PFSK-1 (cell line): ENCODE results near the gene GPR137B.

Source experiments
- FOXP2 ChIP-seq: optimal IDR thresholded peaks from 2 replicates; pipeline ENCODE3; 2011; ENCODE audit warnings: borderline replicate concordance, control low read depth, inconsistent platforms; ENCODE audit not compliant: insufficient read depth; ENCODE audit errors: extremely low read length, extremely low read depth
- POLR2AphosphoS5 ChIP-seq: IDR thresholded peaks from 2 replicates; pipeline ENCODE4 v1.6.1; 2012; ENCODE audit warnings: low read depth, mild to moderate bottlenecking, control low read depth, low read length, moderate library complexity
- SIN3A ChIP-seq: IDR thresholded peaks from 2 replicates; pipeline ENCODE4 v1.6.1; 2012; ENCODE audit warnings: mild to moderate bottlenecking, low read length, moderate library complexity, borderline replicate concordance; ENCODE audit not compliant: insufficient read depth
- TAF1 ChIP-seq: IDR thresholded peaks from 2 replicates; pipeline ENCODE4 v1.6.1; 2012; ENCODE audit warnings: low read length, control low read depth, borderline replicate concordance; ENCODE audit not compliant: insufficient read depth
- TF ChIP-seq, protein P1 (sequence below), 2 experiments: IDR thresholded peaks; 2 replicates each; pipeline versions ENCODE4 v1.6.1 to v1.8.0; 2011 to 2012; ENCODE audit warnings: low read depth in 2 of 2, low read length in 2 of 2, control low read depth in 1 of 2, inconsistent platforms in 1 of 2, mild to moderate bottlenecking in 1 of 2, moderate library complexity in 1 of 2; ENCODE audit not compliant: insufficient read depth in 1 of 2

Gene GPR137B

GRCh38 chr1:236213534-236213933 lies 71.2 kb downstream of the GPR137B start:
- TF ChIP-seq FOXP2: no peak
- no peak for TF ChIP-seq TAF1
- TF ChIP-seq POLR2AphosphoS5: no peak
- TF ChIP-seq, protein P1, sequence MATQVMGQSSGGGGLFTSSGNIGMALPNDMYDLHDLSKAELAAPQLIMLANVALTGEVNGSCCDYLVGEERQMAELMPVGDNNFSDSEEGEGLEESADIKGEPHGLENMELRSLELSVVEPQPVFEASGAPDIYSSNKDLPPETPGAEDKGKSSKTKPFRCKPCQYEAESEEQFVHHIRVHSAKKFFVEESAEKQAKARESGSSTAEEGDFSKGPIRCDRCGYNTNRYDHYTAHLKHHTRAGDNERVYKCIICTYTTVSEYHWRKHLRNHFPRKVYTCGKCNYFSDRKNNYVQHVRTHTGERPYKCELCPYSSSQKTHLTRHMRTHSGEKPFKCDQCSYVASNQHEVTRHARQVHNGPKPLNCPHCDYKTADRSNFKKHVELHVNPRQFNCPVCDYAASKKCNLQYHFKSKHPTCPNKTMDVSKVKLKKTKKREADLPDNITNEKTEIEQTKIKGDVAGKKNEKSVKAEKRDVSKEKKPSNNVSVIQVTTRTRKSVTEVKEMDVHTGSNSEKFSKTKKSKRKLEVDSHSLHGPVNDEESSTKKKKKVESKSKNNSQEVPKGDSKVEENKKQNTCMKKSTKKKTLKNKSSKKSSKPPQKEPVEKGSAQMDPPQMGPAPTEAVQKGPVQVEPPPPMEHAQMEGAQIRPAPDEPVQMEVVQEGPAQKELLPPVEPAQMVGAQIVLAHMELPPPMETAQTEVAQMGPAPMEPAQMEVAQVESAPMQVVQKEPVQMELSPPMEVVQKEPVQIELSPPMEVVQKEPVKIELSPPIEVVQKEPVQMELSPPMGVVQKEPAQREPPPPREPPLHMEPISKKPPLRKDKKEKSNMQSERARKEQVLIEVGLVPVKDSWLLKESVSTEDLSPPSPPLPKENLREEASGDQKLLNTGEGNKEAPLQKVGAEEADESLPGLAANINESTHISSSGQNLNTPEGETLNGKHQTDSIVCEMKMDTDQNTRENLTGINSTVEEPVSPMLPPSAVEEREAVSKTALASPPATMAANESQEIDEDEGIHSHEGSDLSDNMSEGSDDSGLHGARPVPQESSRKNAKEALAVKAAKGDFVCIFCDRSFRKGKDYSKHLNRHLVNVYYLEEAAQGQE (IDR thresholded peaks at IDR 0.05; ENCODE audit: insufficient read depth in 1 of 2, low read depth in 2 of 2, low read length in 2 of 2): no peak
- no peak for TF ChIP-seq SIN3A

- TF ChIP-seq FOXP2 (no peak), SIN3A (no peak), TAF1 (no peak), POLR2AphosphoS5 (no peak)
- TF ChIP-seq, protein P1 (IDR thresholded peaks at IDR 0.05; ENCODE audit: insufficient read depth in 1 of 2, low read depth in 2 of 2, low read length in 2 of 2): no peak
These were observed 72.4 kb downstream of the GPR137B start for GRCh38 chr1:236214761-236215160.

- TF ChIP-seq FOXP2 (no peak), SIN3A (no peak), POLR2AphosphoS5 (no peak), TAF1 (no peak)
- TF ChIP-seq, protein P1 (IDR thresholded peaks at IDR 0.05; ENCODE audit: insufficient read depth in 1 of 2, low read depth in 2 of 2, low read length in 2 of 2): no peak
These were observed 78.1 kb downstream of the GPR137B start for GRCh38 chr1:236220473-236220872.

DNA sequence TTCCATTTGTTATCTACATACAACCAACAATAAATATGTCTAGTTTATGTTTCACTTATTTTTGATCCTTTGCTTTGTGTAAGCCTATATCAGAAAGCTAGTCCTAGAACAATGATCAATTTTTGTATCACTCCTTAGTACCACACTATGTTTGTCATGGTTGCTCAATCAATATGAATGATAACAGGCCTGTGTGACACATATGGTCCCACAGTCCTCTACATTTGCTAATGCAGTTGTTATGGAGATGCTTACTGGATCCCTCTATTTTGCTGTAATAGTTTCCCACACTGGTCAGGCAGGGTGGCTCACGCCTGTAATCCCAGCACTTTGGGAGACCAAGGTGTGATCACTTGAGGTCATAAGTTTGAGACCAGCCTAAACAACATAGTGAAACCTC lies 80.3 kb downstream of the GPR137B start:
- TF ChIP-seq, protein P1 (IDR thresholded peaks at IDR 0.05; ENCODE audit: insufficient read depth in 1 of 2, low read depth in 2 of 2, low read length in 2 of 2): no peak
- TF ChIP-seq POLR2AphosphoS5: no peak
- no peak for TF ChIP-seq FOXP2

DNA sequence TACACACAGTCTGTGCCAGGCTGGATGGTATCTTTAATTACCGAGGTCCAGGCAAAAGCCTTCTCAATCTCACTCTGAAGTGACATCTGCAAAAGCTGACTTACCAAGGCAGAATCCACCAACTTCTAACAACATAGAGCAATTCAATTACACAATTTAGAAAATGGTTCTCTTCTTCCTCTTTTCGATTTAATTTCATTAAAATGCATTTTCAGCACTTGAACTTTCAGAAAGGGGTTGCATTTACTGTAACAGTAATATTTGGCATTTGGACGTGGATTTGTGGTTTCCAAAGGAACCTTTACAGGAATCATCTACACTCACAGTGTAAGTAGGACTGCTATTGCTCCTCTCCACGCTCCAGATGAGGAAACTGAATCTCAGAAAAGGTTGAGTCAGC lies 86.1 kb downstream of the GPR137B start:
- TF ChIP-seq FOXP2: no peak
- TF ChIP-seq, protein P1 (IDR thresholded peaks at IDR 0.05; ENCODE audit: insufficient read depth in 1 of 2, low read depth in 2 of 2, low read length in 2 of 2): no peak
- no peak for TF ChIP-seq TAF1
- no peak for TF ChIP-seq SIN3A
- no peak for TF ChIP-seq POLR2AphosphoS5
